Esophagus muscularis mucosa (tissue), 4 donors: Measurements from ENCODE around the gene CST6. TPM values are rescaled to one million over a fixed set of nuclear protein-coding genes. Genes with fewer than 3 reads are reported as not detected.

ENCODE experiments used
- DNase-seq: peaks from one replicate; pipeline ENCODE4 v3.0.0-alpha.2; 2017; ENCODE audit errors: extremely low spot score
- H3K27ac ChIP-seq, 4 donors: fragments of 200-600 bp; sonication (generic); replicated peaks in 1 of 4; 1 replicate in 3 of 4; 2 replicates in 1 of 4; pipeline ENCODE4 v1.5.1; 2016 to 2019; ENCODE audit warnings: mild to moderate bottlenecking in 1 of 4
- H3K27me3 ChIP-seq, 4 donors: fragments of 200-600 bp; sonication (generic); one replicate each; pipeline versions ENCODE4 v1.5.1 to v1.6.0; 2016 to 2019
- H3K36me3 ChIP-seq, 4 donors: fragments of 200-600 bp; sonication (generic); one replicate each; pipeline ENCODE4 v1.5.1; 2016 to 2019
- H3K4me1 ChIP-seq, 4 donors: fragments of 200-600 bp; sonication (generic); one replicate each; pipeline ENCODE4 v1.5.1; 2016 to 2019
- H3K4me3 ChIP-seq, 4 donors: fragments of 200-600 bp; sonication (generic); 1 replicate in 2 of 4; 2 replicates in 2 of 4; pipeline ENCODE4 v1.5.1; 2016 to 2019; ENCODE audit warnings: mild to moderate bottlenecking in 4 of 4, moderate library complexity in 1 of 4
- H3K9me3 ChIP-seq, 4 donors: fragments of 200-600 bp; sonication (generic); 1 replicate in 3 of 4; 2 replicates in 1 of 4; pipeline ENCODE4 v1.5.1; 2016 to 2019
- CTCF ChIP-seq, 3 experiments: fragments of 200-600 bp in 2 of 3; fragments of 450-650 bp in 1 of 3; sonication (generic) in 2 of 3; IDR thresholded peaks; one replicate each; pipeline ENCODE4 v1.5.1; 2017 to 2019; ENCODE audit warnings: antibody characterized with exemption in 3 of 3, mild to moderate bottlenecking in 2 of 3, moderate library complexity in 1 of 3
- EP300 ChIP-seq: sonication (generic); formaldehyde crosslinking; IDR thresholded peaks from one replicate; pipeline ENCODE4 v1.6.1; 2017; ENCODE audit warnings: antibody characterized with exemption
- POLR2A ChIP-seq: fragments of 450-650 bp; IDR thresholded peaks from one replicate; pipeline ENCODE4 v1.6.1; 2017; ENCODE audit warnings: antibody characterized with exemption, moderate library complexity, mild to moderate bottlenecking, low read depth
- POLR2AphosphoS5 ChIP-seq, 2 donors: sonication (generic); formaldehyde crosslinking; IDR thresholded peaks; one replicate each; pipeline ENCODE4 v1.6.1; 2017; ENCODE audit warnings: antibody characterized with exemption in 2 of 2
- WGBS: methylation state at CpG from one replicate; pipeline ENCODE4 v1.1.5; 2018; 5-methylcytosine and 5-hydroxymethylcytosine counted together
- intact Hi-C: fragments of 100-400 bp; cut with DNase I; formaldehyde crosslinking; loops from one replicate; pipeline ENCODE4 v1.15.1; 2023
- total RNA-seq, 4 donors: library from RNA; depleted of rRNA; stranded (reverse); fragments of >200 nt; gene quantifications; one replicate each; pipeline versions ENCODE4 v1.1.0 to v1.2.1, GENCODE V29; 2016

CST6 gene
- total RNA-seq, 4 donors from 2014 or later = not detected

- no peak for DNase-seq
- Histone ChIP-seq H3K36me3 (peaks cover 57 to 67% (median 61%) of the 10 kb centered on the region in 4 donors), H3K9me3 (no peaks in the 10 kb centered on the region), H3K4me3 (no peak overlapping the region), H3K27ac (no peak overlapping the region), H3K4me1 (peaks cover 19 to 38% (median 29%) of the 10 kb centered on the region in 4 donors), H3K27me3 (no peaks in the 10 kb centered on the region)
- WGBS = 96% methylated on average over 7 of the region's 7 CpGs
- TF ChIP-seq POLR2A (no peak), POLR2AphosphoS5 (IDR thresholded peaks at IDR 0.05) (no peak), EP300 (no peak), CTCF (IDR thresholded peaks at IDR 0.05) (no peak)
- intact Hi-C loops = no loop called here
Measured at GRCh38 chr11:66055021-66055420, 43.2 kb downstream of the CST6 start.

GRCh38 chr11:66056501-66056900 lies 44.7 kb downstream of the CST6 start:
- Histone ChIP-seq H3K4me1 (peaks cover 13 to 29% (median 22%) of the 10 kb centered on the region in 4 donors), H3K27ac (no peak overlapping the region), H3K27me3 (no peaks in the 10 kb centered on the region), H3K36me3 (peaks cover 71 to 81% (median 76%) of the 10 kb centered on the region in 4 donors), H3K9me3 (no peaks in the 10 kb centered on the region), H3K4me3 (no peak overlapping the region)
- intact Hi-C loops = no loop called here
- no peak for TF ChIP-seq CTCF (IDR thresholded peaks at IDR 0.05)
- TF ChIP-seq POLR2AphosphoS5 (IDR thresholded peaks at IDR 0.05) = no peak
- TF ChIP-seq POLR2A = no peak
- WGBS = 59% methylated on average over 7 of the region's 7 CpGs
- no peak for DNase-seq

- TF ChIP-seq CTCF (IDR thresholded peaks at IDR 0.05) (no peak), EP300 (no peak), POLR2A (no peak), POLR2AphosphoS5 (IDR thresholded peaks at IDR 0.05) (no peak)
- H3K4me1 ChIP-seq = peaks cover 0 to 1% (median under 1%) of the 10 kb centered on the region in 4 donors
- DNase-seq = no peak
- no peaks in the 10 kb centered on the region for H3K27me3 ChIP-seq
- no peak overlapping the region for H3K4me3 ChIP-seq
- H3K9me3 ChIP-seq = no peaks in the 10 kb centered on the region
- peaks cover 95 to 100% (median 99%) of the 10 kb centered on the region in 4 donors for H3K36me3 ChIP-seq
- H3K27ac ChIP-seq = no peak overlapping the region
- 71% methylated on average over 8 of the region's 8 CpGs for WGBS
- intact Hi-C loops = no loop called here
Measured at GRCh38 chr11:66059966-66060680, 48.3 kb downstream of the CST6 start.

- TF ChIP-seq CTCF (IDR thresholded peaks at IDR 0.05) (no peak), POLR2A (no peak), POLR2AphosphoS5 (IDR thresholded peaks at IDR 0.05) (no peak), EP300 (no peak)
- WGBS = 80% methylated on average over 6 of the region's 6 CpGs
- no peaks in the 10 kb centered on the region for H3K27me3 ChIP-seq
- peaks cover 95 to 100% (median 98%) of the 10 kb centered on the region in 4 donors for H3K36me3 ChIP-seq
- intact Hi-C loops = no loop called here
- no peaks in the 10 kb centered on the region for H3K4me1 ChIP-seq
- no peak overlapping the region for H3K27ac ChIP-seq
- no peaks in the 10 kb centered on the region for H3K9me3 ChIP-seq
- H3K4me3 ChIP-seq = no peak overlapping the region
- no peak for DNase-seq
Measured at GRCh38 chr11:66061268-66061667, 49.5 kb downstream of the CST6 start.
